Osteoblast (primary cell): ENCODE data around the gene RNF141. TPM values are rescaled to one million over a fixed set of nuclear protein-coding genes. Genes with fewer than 3 reads are reported as not detected.

Experiments
- DNase-seq: peaks from one replicate; pipeline ENCODE4 v3.0.0; 2011; ENCODE audit warnings: low spot score, mixed read lengths; ENCODE audit not compliant: insufficient read length; ENCODE audit errors: missing footprints
- H2AFZ ChIP-seq: 2 replicates; pipeline ENCODE4 v1.6.0; 2011; ENCODE audit warnings: mild to moderate bottlenecking, low read length
- H3K27ac ChIP-seq: 2 replicates; pipeline ENCODE4 v1.5.1; 2011; ENCODE audit warnings: mild to moderate bottlenecking, low read depth, low read length, moderate library complexity
- H3K27me3 ChIP-seq: 2 replicates; pipeline ENCODE4 v1.6.0; 2012; ENCODE audit warnings: mild to moderate bottlenecking, control low read depth, inconsistent platforms, low read length, moderate library complexity; ENCODE audit not compliant: insufficient read depth
- H3K36me3 ChIP-seq: 2 replicates; pipeline ENCODE4 v1.5.1; 2011; ENCODE audit warnings: mild to moderate bottlenecking, low read length, control low read depth, moderate library complexity; ENCODE audit not compliant: insufficient read depth
- H3K4me1 ChIP-seq: 2 replicates; pipeline ENCODE4 v1.5.1; 2011; ENCODE audit warnings: mild to moderate bottlenecking, low read length, control low read depth, moderate library complexity; ENCODE audit not compliant: insufficient read depth
- H3K4me2 ChIP-seq: 2 replicates; pipeline ENCODE4 v1.6.0; 2011; ENCODE audit warnings: mild to moderate bottlenecking, low read length; ENCODE audit not compliant: insufficient read depth
- H3K4me3 ChIP-seq: fragments of 200-600 bp; sonication (generic); 3 replicates; pipeline ENCODE4 v1.5.1; 2012; ENCODE audit warnings: mild to moderate bottlenecking, low read length, inconsistent platforms; ENCODE audit not compliant: insufficient read depth
- H3K79me2 ChIP-seq: 2 replicates; pipeline ENCODE4 v1.6.0; 2012; ENCODE audit warnings: mild to moderate bottlenecking, low read length, control low read depth, inconsistent platforms; ENCODE audit not compliant: insufficient read depth
- H3K9me3 ChIP-seq: 2 replicates; pipeline ENCODE4 v1.5.1; 2011; ENCODE audit warnings: low read depth, low read length, control low read depth
- H4K20me1 ChIP-seq: 2 replicates; pipeline ENCODE4 v1.6.0; 2012; ENCODE audit warnings: mild to moderate bottlenecking, low read length, control low read depth; ENCODE audit not compliant: insufficient read depth
- CTCF ChIP-seq: IDR thresholded peaks from 2 replicates; pipeline ENCODE4 v1.5.1; 2011; ENCODE audit warnings: mild to moderate bottlenecking, low read depth, low read length, moderate library complexity; ENCODE audit errors: extremely low read depth
- total RNA-seq: library from RNA; depleted of rRNA; stranded (reverse); fragments of >200 nt; gene quantifications from 2 replicates; pipeline ENCODE4 v1.2.3, GENCODE V29; 2012

The RNF141 gene
- total RNA-seq, 1 donor = 29.3 TPM

- no peaks in the 10 kb centered on the region for H3K27me3 ChIP-seq
- H4K20me1 ChIP-seq = no peaks in the 10 kb centered on the region
- no peak overlapping the region for H2AFZ ChIP-seq
- H3K9me3 ChIP-seq = no peaks in the 10 kb centered on the region
- peaks cover 59% of the 10 kb centered on the region for H3K36me3 ChIP-seq
- H3K4me2 ChIP-seq = no peak overlapping the region
- H3K27ac ChIP-seq = no peak overlapping the region
- no peak for TF ChIP-seq CTCF
- no peak for DNase-seq
- no peaks in the 10 kb centered on the region for H3K79me2 ChIP-seq
- H3K4me3 ChIP-seq = no peak overlapping the region
- no peaks in the 10 kb centered on the region for H3K4me1 ChIP-seq
Observed at GRCh38 chr11:10520562-10520961, 20.4 kb downstream of the RNF141 start.

GRCh38 chr11:10519630-10520029, 21.4 kb downstream of the RNF141 start:
- Histone ChIP-seq H3K9me3 (no peaks in the 10 kb centered on the region), H3K27me3 (no peaks in the 10 kb centered on the region), H3K36me3 (peaks cover 55% of the 10 kb centered on the region), H3K4me3 (no peak overlapping the region), H2AFZ (no peak overlapping the region), H3K4me1 (peaks cover 7% of the 10 kb centered on the region), H3K27ac (no peak overlapping the region), H4K20me1 (no peaks in the 10 kb centered on the region), H3K79me2 (no peaks in the 10 kb centered on the region), H3K4me2 (no peak overlapping the region)
- TF ChIP-seq CTCF = no peak
- DNase-seq = no peak

- Histone ChIP-seq H2AFZ (no peak overlapping the region), H3K36me3 (peaks cover 51% of the 10 kb centered on the region), H3K27me3 (no peaks in the 10 kb centered on the region), H3K27ac (no peak overlapping the region), H3K79me2 (no peaks in the 10 kb centered on the region), H3K4me3 (no peak overlapping the region), H4K20me1 (no peaks in the 10 kb centered on the region), H3K4me1 (peaks cover 11% of the 10 kb centered on the region), H3K4me2 (no peak overlapping the region), H3K9me3 (no peaks in the 10 kb centered on the region)
- TF ChIP-seq CTCF = no peak
- DNase-seq = no peak
Observed at GRCh38 chr11:10518891-10519290, 22.1 kb downstream of the RNF141 start.

GRCh38 chr11:10518123-10518522, 22.9 kb downstream of the RNF141 start:
- Histone ChIP-seq H3K4me2 (no peak overlapping the region), H3K79me2 (no peaks in the 10 kb centered on the region), H3K27ac (no peak overlapping the region), H3K9me3 (no peaks in the 10 kb centered on the region), H3K4me1 (peaks cover 11% of the 10 kb centered on the region), H3K4me3 (no peak overlapping the region), H4K20me1 (no peaks in the 10 kb centered on the region), H3K36me3 (peaks cover 49% of the 10 kb centered on the region), H2AFZ (no peak overlapping the region), H3K27me3 (no peaks in the 10 kb centered on the region)
- no peak for DNase-seq
- no peak for TF ChIP-seq CTCF
